ENCODE results near the gene OR9A4.

GRCh38 chr7:141872931-141873330 is 43.3 kb upstream of the OR9A4 start:
- TF ChIP-seq EZH2 (IDR thresholded peaks at IDR 0.05; ENCODE audit: low read depth, unreplicated experiment) (no peak), CTCF (conservative IDR thresholded peaks at IDR 0.05; ENCODE audit: low read depth in 2 of 2) (no peak), JUNB (IDR thresholded peaks at IDR 0.05; ENCODE audit: unreplicated experiment) (no peak), CREB1 (CRISPR knock-in tag; IDR thresholded peaks at IDR 0.05; ENCODE audit: low read depth) (no peak), POLR2AphosphoS5 (IDR thresholded peaks at IDR 0.05; ENCODE audit: low read depth) (no peak), ETS1 (IDR thresholded peaks at IDR 0.05) (no peak), ZNF462 (CRISPR knock-in tag; IDR thresholded peaks at IDR 0.05) (no peak), EZH2phosphoT487 (IDR thresholded peaks at IDR 0.05; ENCODE audit: unreplicated experiment) (no peak), NANOG (IDR thresholded peaks at IDR 0.05; ENCODE audit: borderline replicate concordance) (no peak), ZNF331 (CRISPR knock-in tag; IDR thresholded peaks at IDR 0.05; ENCODE audit: low read depth) (no peak)

Measured in GM23338 (cell line).